Omental fat pad (tissue), 4 donors: ENCODE measurements around the gene DMPK. TPM values are rescaled to one million over a fixed set of nuclear protein-coding genes. Genes with fewer than 3 reads are reported as not detected.
"Not testable (repeated sequence)": the region's sequence is repeated elsewhere in the genome, so short reads cannot be mapped to it uniquely, and the experiment has no call there.

Experiments
- ATAC-seq: fragments of 150-250 bp; one replicate; pipeline ENCODE4 v1.9.1; 2016; ENCODE audit warnings: mild to moderate bottlenecking, moderate library complexity; ENCODE audit not compliant: low FRiP score
- DNase-seq: peaks from one replicate; pipeline ENCODE4 v3.0.0-alpha.2; 2019; ENCODE audit warnings: low spot score
- total RNA-seq, 4 donors: library from RNA; depleted of rRNA; stranded (reverse); fragments of >200 nt; gene quantifications; one replicate each; pipeline ENCODE4 v1.1.0, GENCODE V29; 2016
- TF ChIP-seq, protein P1 (sequence below), 3 donors: fragments of 450-650 bp; IDR thresholded peaks; one replicate each; pipeline ENCODE4 v1.5.1; 2016 to 2017; ENCODE audit warnings: antibody characterized with exemption in 3 of 3, mild to moderate bottlenecking in 3 of 3, moderate library complexity in 2 of 3

DMPK gene
- total RNA-seq, 4 donors from 2014 or later, result 9.4 to 30.1 (median 23.2) TPM

- TF ChIP-seq, protein P1, sequence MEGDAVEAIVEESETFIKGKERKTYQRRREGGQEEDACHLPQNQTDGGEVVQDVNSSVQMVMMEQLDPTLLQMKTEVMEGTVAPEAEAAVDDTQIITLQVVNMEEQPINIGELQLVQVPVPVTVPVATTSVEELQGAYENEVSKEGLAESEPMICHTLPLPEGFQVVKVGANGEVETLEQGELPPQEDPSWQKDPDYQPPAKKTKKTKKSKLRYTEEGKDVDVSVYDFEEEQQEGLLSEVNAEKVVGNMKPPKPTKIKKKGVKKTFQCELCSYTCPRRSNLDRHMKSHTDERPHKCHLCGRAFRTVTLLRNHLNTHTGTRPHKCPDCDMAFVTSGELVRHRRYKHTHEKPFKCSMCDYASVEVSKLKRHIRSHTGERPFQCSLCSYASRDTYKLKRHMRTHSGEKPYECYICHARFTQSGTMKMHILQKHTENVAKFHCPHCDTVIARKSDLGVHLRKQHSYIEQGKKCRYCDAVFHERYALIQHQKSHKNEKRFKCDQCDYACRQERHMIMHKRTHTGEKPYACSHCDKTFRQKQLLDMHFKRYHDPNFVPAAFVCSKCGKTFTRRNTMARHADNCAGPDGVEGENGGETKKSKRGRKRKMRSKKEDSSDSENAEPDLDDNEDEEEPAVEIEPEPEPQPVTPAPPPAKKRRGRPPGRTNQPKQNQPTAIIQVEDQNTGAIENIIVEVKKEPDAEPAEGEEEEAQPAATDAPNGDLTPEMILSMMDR (IDR thresholded peaks at IDR 0.05), result no peak
- ATAC-seq (no peak), DNase-seq (no peak)
Observed at GRCh38 chr19:45804140-45804958, 22.1 kb upstream of the DMPK start.

DNA sequence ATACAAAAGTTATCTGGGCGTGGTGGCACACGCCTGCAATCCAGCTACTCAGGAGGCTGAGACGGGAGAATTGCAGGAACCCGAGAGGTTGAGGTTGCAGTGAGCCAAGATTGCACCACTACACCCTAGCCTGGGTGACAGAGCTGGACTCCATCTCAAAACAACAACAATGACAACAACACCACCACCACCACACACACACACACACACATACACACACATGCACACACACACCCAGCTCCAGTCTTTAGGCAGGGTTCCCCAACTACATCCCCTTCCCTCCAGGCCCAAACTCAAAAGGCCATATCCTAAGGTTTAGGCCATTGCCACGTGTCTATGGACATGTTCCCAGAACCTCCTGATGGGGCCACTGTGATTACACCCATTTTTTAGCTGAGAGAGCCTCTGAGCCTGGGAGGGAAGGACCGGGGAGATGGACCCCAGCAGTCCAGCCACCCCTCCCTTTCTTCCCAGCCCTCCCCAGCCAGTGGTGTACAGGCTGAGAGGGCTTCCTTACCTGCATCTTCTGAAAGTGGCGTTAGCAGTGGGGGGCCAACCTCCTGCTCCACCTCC, 19.4 kb upstream of the DMPK start:
- TF ChIP-seq, protein P1 (IDR thresholded peaks at IDR 0.05), result no peak
- DNase-seq, result no peak
- no peak for ATAC-seq

DNA sequence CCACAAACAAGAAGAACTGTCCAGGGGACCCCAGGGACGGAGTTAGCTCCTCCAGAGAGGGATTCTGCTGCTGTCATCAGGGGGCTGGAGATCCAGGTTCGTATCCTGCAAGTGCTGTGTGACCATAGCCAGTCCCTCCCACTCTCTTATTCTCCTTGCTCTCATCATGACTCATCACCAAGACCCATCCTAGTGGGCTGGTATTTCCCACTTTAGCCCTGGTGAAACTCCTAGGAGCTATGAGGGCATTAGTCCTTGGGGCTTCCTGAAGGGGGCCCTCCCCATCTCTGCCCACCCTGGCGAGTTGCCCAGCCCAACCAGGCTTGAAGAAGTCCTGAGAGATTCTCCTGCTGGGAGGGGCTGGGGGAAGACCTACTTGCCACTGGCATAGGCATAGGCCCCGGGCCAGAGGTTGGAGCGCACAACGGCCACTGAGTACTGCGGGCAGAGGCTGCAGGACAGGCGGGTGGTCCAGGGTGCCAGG, 17.8 kb upstream of the DMPK start:
- DNase-seq (no peak), ATAC-seq (peak; percentile 35)
- TF ChIP-seq, protein P1 (IDR thresholded peaks at IDR 0.05), result no peak

GRCh38 chr19:45799541-45799940, 17.3 kb upstream of the DMPK start:
- DNase-seq, ATAC-seq: not testable (repeated sequence)

DNA sequence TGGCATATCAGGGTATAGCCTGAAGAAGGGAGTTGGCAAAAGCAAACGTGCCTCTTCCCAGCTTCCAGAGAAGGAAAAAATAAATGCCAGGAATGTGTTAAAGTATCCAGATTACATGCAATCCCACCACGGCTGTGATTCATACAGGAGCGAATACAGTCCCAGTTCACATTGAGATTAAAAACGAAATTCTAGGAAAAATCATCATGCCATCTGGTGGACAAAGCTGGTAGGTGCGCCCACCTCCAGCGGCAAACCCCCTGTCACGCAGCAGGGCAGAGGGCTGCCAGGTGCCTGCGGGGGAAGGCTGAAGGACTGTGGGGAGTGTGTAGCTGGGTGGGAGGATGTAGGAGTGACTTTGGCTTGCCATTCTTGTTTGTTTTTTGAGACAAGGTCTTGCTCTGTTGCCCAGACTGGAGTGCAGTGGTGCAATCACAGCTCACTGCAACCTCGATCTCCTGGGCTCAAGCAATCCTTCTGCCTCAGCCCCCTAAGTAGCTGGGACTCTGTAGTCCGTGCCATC, 16.8 kb upstream of the DMPK start:
- ATAC-seq (peak; percentile 94), DNase-seq (peak; percentile 45)
- TF ChIP-seq, protein P1 (IDR thresholded peaks at IDR 0.05), result peak in 2 of 3 donors; percentile 36 to 89

GRCh38 chr19:45794627-45795026, 12.3 kb upstream of the DMPK start:
- ATAC-seq (no peak), DNase-seq (no peak)
- TF ChIP-seq, protein P1 (IDR thresholded peaks at IDR 0.05), result no peak

DNA sequence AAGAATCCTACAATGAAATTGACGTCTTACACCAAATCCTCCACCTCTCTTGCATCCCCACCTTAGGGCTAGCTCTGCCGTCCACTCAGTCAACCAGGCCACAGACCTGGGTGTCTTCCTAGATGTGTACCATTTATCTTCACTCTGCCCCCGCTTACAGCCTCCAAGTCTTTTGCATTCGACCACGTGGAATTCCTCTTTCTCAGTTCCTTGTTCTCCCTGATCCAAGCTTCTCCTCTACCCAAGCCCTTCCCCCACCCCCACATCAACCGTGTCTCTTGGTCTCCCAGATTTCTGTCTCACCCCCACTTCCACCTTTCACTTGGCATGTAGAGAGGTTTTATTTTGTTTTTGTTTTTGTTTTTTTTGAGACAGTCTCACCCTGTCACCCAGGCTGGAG, 11.6 kb upstream of the DMPK start:
- DNase-seq (no peak), ATAC-seq (no peak)
- TF ChIP-seq, protein P1 (IDR thresholded peaks at IDR 0.05), result no peak
